Neural progenitor cell (in vitro differentiated cells): ENCODE measurements around the gene LBR. TPM values are rescaled to one million over a fixed set of nuclear protein-coding genes. Genes with fewer than 3 reads are reported as not detected.

Experiments
- DNase-seq: peaks from one replicate; pipeline ENCODE4 v3.0.0-alpha.2; 2016; ENCODE audit warnings: low spot score
- H2AFZ ChIP-seq: fragments of 200-600 bp; sonication (generic); replicated peaks from 2 replicates; pipeline ENCODE4 v1.6.1; 2016; ENCODE audit warnings: antibody characterized with exemption
- H3F3A ChIP-seq: fragments of 200-600 bp; sonication (generic); 2 replicates; pipeline ENCODE4 v1.6.1; 2016; ENCODE audit warnings: antibody characterized with exemption, low read depth
- H3K27ac ChIP-seq: fragments of 200-600 bp; sonication (generic); 2 replicates; pipeline ENCODE4 v1.5.1; 2016; ENCODE audit warnings: mild to moderate bottlenecking
- H3K27me3 ChIP-seq: fragments of 200-600 bp; sonication (generic); 2 replicates; pipeline ENCODE4 v1.6.1; 2016; ENCODE audit warnings: mild to moderate bottlenecking, moderate library complexity
- H3K36me3 ChIP-seq: fragments of 200-600 bp; sonication (generic); 2 replicates; pipeline ENCODE4 v1.5.1; 2016
- H3K4me1 ChIP-seq: fragments of 200-600 bp; sonication (generic); 2 replicates; pipeline ENCODE4 v1.6.1; 2016; ENCODE audit warnings: mixed run types
- H3K4me2 ChIP-seq: fragments of 200-600 bp; sonication (generic); 2 replicates; pipeline ENCODE4 v1.6.1; 2016
- H3K4me3 ChIP-seq: fragments of 200-600 bp; sonication (generic); 2 replicates; pipeline ENCODE4 v1.5.1; 2016
- H3K79me2 ChIP-seq: fragments of 200-600 bp; sonication (generic); 2 replicates; pipeline ENCODE4 v1.6.1; 2016; ENCODE audit warnings: low read depth
- H3K9ac ChIP-seq: fragments of 200-600 bp; sonication (generic); 2 replicates; pipeline ENCODE4 v1.6.1; 2016
- H3K9me3 ChIP-seq: fragments of 200-600 bp; sonication (generic); 2 replicates; pipeline ENCODE4 v1.5.1; 2016; ENCODE audit warnings: low read depth
- H4K20me1 ChIP-seq: fragments of 200-600 bp; sonication (generic); 2 replicates; pipeline ENCODE4 v1.6.1; 2016; ENCODE audit warnings: low read depth
- H3K27ac Mint-ChIP-seq: 3 replicates; pipeline ENCODE4 v1.8.0; 2021; ENCODE audit warnings: mixed read lengths
- H3K27me3 Mint-ChIP-seq: 2 replicates; pipeline ENCODE4 v1.8.0; 2022; ENCODE audit warnings: low read depth, mild to moderate bottlenecking, inconsistent platforms, moderate library complexity, mixed read lengths; ENCODE audit not compliant: insufficient read depth
- H3K36me3 Mint-ChIP-seq: 3 replicates; pipeline ENCODE4 v1.8.0; 2021; ENCODE audit warnings: mixed read lengths
- H3K4me1 Mint-ChIP-seq: 3 replicates; pipeline ENCODE4 v1.8.0; 2021; ENCODE audit warnings: mixed read lengths
- H3K4me3 Mint-ChIP-seq: 3 replicates; pipeline ENCODE4 v1.8.0; 2021; ENCODE audit warnings: mild to moderate bottlenecking, moderate library complexity, mixed read lengths
- H3K9me3 Mint-ChIP-seq: 3 replicates; pipeline ENCODE4 v1.8.0; 2020; ENCODE audit warnings: mixed read lengths
- CTCF ChIP-seq: fragments of 200-600 bp; sonication (generic); IDR thresholded peaks from 2 replicates; pipeline ENCODE4 v1.5.1; 2017; ENCODE audit warnings: antibody characterized with exemption, mild to moderate bottlenecking
- EZH2 ChIP-seq: fragments of 200-600 bp; sonication (generic); IDR thresholded peaks from 2 replicates; pipeline ENCODE4 v1.6.1; 2017; ENCODE audit warnings: antibody characterized with exemption, mild to moderate bottlenecking, moderate library complexity
- EZH2phosphoT487 ChIP-seq: fragments of 200-600 bp; sonication (generic); IDR thresholded peaks from 2 replicates; pipeline ENCODE4 v1.6.1; 2017; ENCODE audit warnings: antibody characterized with exemption
- total RNA-seq: library from RNA; depleted of rRNA; stranded (reverse); fragments of >200 nt; gene quantifications from 2 replicates; pipeline ENCODE4 v1.2.3, GENCODE V29; 2015; ENCODE audit warnings: low replicate concordance

LBR gene
- total RNA-seq, 1 donor from 2014 or later, result 171 TPM

GRCh38 chr1:225460737-225461532, 33.1 kb upstream of the LBR start:
- TF ChIP-seq CTCF (no peak), EZH2phosphoT487 (no peak), EZH2 (no peak)
- Histone ChIP-seq H3K9ac (no peak overlapping the region), H3K79me2 (no peaks in the 10 kb centered on the region), H3K9me3 (no peaks in the 10 kb centered on the region), H3K27me3 (no peaks in the 10 kb centered on the region), H3F3A (peaks cover 19% of the 10 kb centered on the region), H2AFZ (no peak overlapping the region), H4K20me1 (no peaks in the 10 kb centered on the region), H3K36me3 (no peaks in the 10 kb centered on the region), H3K4me3 (no peak overlapping the region), H3K27ac (no peak overlapping the region), H3K4me1 (peaks cover 45% of the 10 kb centered on the region), H3K4me2 (no peak overlapping the region)
- Mint-ChIP-seq H3K4me3 (no peak overlapping the region), H3K9me3 (no peaks in the 10 kb centered on the region), H3K27me3 (peaks cover 12% of the 10 kb centered on the region), H3K36me3 (no peaks in the 10 kb centered on the region), H3K4me1 (peaks cover 53% of the 10 kb centered on the region), H3K27ac (peak overlapping the region; percentile 72)
- no peak for DNase-seq

GRCh38 chr1:225460021-225460736, 32.3 kb upstream of the LBR start:
- H3K4me3 Mint-ChIP-seq, result no peak overlapping the region

GRCh38 chr1:225458222-225458631, 30.4 kb upstream of the LBR start:
- TF ChIP-seq EZH2phosphoT487 (no peak), EZH2 (no peak), CTCF (no peak)
- no peaks in the 10 kb centered on the region for H3K9me3 Mint-ChIP-seq
- no peaks in the 10 kb centered on the region for H3K79me2 ChIP-seq
- H3K9me3 ChIP-seq, result no peaks in the 10 kb centered on the region
- no peak for DNase-seq
- no peak overlapping the region for H3K9ac ChIP-seq
- no peak overlapping the region for H3K27ac ChIP-seq
- H3K27me3 ChIP-seq, result no peaks in the 10 kb centered on the region
- no peaks in the 10 kb centered on the region for H3K36me3 ChIP-seq
- H3K4me1 Mint-ChIP-seq, result peaks cover 44% of the 10 kb centered on the region
- H3K4me2 ChIP-seq, result no peak overlapping the region
- peaks cover 12% of the 10 kb centered on the region for H3K27me3 Mint-ChIP-seq
- H3K36me3 Mint-ChIP-seq, result no peaks in the 10 kb centered on the region
- no peak overlapping the region for H3K4me3 Mint-ChIP-seq
- H3F3A ChIP-seq, result no peaks in the 10 kb centered on the region
- H3K27ac Mint-ChIP-seq, result no peak overlapping the region
- no peak overlapping the region for H2AFZ ChIP-seq
- H3K4me3 ChIP-seq, result no peak overlapping the region
- peaks cover 18% of the 10 kb centered on the region for H3K4me1 ChIP-seq
- no peaks in the 10 kb centered on the region for H4K20me1 ChIP-seq

More at GRCh38 chr1:225460021-225460736, 32.3 kb upstream of the LBR start:
- H3K27ac Mint-ChIP-seq, result peak overlapping the region; percentile 72
- H3K79me2 ChIP-seq, result no peaks in the 10 kb centered on the region
- no peak overlapping the region for H3K4me3 ChIP-seq
- H2AFZ ChIP-seq, result no peak overlapping the region
- H3K4me2 ChIP-seq, result no peak overlapping the region
- H3K27me3 Mint-ChIP-seq, result peaks cover 12% of the 10 kb centered on the region
- peaks cover 14% of the 10 kb centered on the region for H3F3A ChIP-seq
- H3K9me3 Mint-ChIP-seq, result no peaks in the 10 kb centered on the region
- peaks cover 48% of the 10 kb centered on the region for H3K4me1 Mint-ChIP-seq
- H3K27me3 ChIP-seq, result no peaks in the 10 kb centered on the region
- TF ChIP-seq EZH2phosphoT487 (no peak), EZH2 (no peak), CTCF (no peak)
- no peak for DNase-seq
- peaks cover 37% of the 10 kb centered on the region for H3K4me1 ChIP-seq
- H3K27ac ChIP-seq, result no peak overlapping the region
- H3K9ac ChIP-seq, result no peak overlapping the region
- H3K9me3 ChIP-seq, result no peaks in the 10 kb centered on the region
- no peaks in the 10 kb centered on the region for H3K36me3 Mint-ChIP-seq
- H3K36me3 ChIP-seq, result no peaks in the 10 kb centered on the region
- no peaks in the 10 kb centered on the region for H4K20me1 ChIP-seq
